GM21381 (cell line): ENCODE measurements around the gene NCBP2.

Source experiments
- ATAC-seq: cut with Tn5 transposase; IDR thresholded peaks from one replicate; pipeline ENCODE4 v1.9.1; 2021; ENCODE audit warnings: mild to moderate bottlenecking, moderate library complexity; ENCODE audit not compliant: unreplicated experiment

NCBP2 gene

DNA sequence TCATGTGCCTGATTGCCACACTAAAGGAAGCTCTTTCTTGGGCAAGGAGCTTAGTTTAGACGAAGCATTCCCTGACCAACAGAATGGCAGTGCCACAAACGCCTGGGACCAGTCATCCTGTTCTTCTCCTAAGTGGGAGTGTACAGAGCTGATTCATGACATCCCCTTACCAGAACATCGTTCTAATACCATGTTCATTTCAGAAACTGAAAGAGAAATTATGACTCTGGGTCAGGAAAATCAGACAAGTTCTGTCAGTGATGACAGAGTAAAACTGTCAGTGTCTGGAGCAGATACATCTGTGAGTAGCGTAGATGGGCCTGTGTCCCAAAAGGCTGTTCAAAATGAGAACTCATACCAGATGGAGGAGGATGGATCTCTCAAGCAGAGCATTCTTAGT lies 56.2 kb downstream of the NCBP2 start:
- ATAC-seq = no peak
